LNCAP (cell line): ENCODE data around the gene ARSK.
A peak's percentile ranks its signal among the peaks of the same experiment; 100 is the strongest.

ENCODE experiments used
- CTCF ChIP-seq: fragments of 450-650 bp; IDR thresholded peaks from 2 replicates; pipeline ENCODE4 v1.5.1; 2017; ENCODE audit warnings: mild to moderate bottlenecking

The ARSK gene

GRCh38 chr5:95644351-95645042, 89.6 kb downstream of the ARSK start:
- peak; percentile 81 for TF ChIP-seq CTCF

GRCh38 chr5:95646569-95647431, 91.9 kb downstream of the ARSK start, which contains the start of gene RFESD:
TSS of gene RFESD (plus strand) at chr5:95646777. CDS start at chr5:95652272, 5,495 bp downstream.
- TF ChIP-seq CTCF: no peak

GRCh38 chr5:95647886-95648860, 93.3 kb downstream of the ARSK start:
- no peak for TF ChIP-seq CTCF

GRCh38 chr5:95649274-95649673, 94.4 kb downstream of the ARSK start:
- no peak for TF ChIP-seq CTCF

GRCh38 chr5:95649842-95650620, 95.1 kb downstream of the ARSK start:
- TF ChIP-seq CTCF: no peak

- TF ChIP-seq CTCF: no peak
Measured at GRCh38 chr5:95652849-95653248, 97.9 kb downstream of the ARSK start.
